Activated CD8-positive, alpha-beta T cell treated with anti-CD3 and anti-CD28 coated beads for 36 hours (primary cell): Measurements from ENCODE around the gene RPL5. TPM values are rescaled to one million over a fixed set of nuclear protein-coding genes. Genes with fewer than 3 reads are reported as not detected.

Experiments used
- ATAC-seq: fragments of 200-7000 bp; cut with Tn5 transposase; one replicate; pipeline ENCODE4 v1.10.0; 2021; ENCODE audit warnings: mild to moderate bottlenecking, moderate library complexity
- CTCF ChIA-PET: fragments of 350-600 bp; sonication (Branson Sonifier 250); formaldehyde crosslinking; loops from one replicate; lab custom pipeline; 2021; ENCODE audit warnings: antibody characterized with exemption; lab: Charles Lee
- POLR2A ChIA-PET: fragments of 350-600 bp; sonication (Branson Sonifier 250); formaldehyde crosslinking; loops from one replicate; lab custom pipeline; 2021; ENCODE audit warnings: antibody characterized with exemption; lab: Charles Lee
- DNase-seq: peaks from one replicate; pipeline ENCODE4 v3.0.0-alpha.2; 2020
- H3K27ac Mint-ChIP-seq: one replicate; pipeline ENCODE4 v1.8.0; 2021; ENCODE audit warnings: mild to moderate bottlenecking, mixed read lengths
- H3K27me3 Mint-ChIP-seq: one replicate; pipeline ENCODE4 v1.8.0; 2021; ENCODE audit warnings: mixed read lengths
- H3K36me3 Mint-ChIP-seq: one replicate; pipeline ENCODE4 v1.8.0; 2021; ENCODE audit warnings: low read depth, mixed read lengths
- H3K4me1 Mint-ChIP-seq: one replicate; pipeline ENCODE4 v1.8.0; 2021; ENCODE audit warnings: low read depth, mixed read lengths
- H3K4me3 Mint-ChIP-seq: one replicate; pipeline ENCODE4 v1.8.0; 2021; ENCODE audit warnings: mild to moderate bottlenecking, moderate library complexity, mixed read lengths
- H3K9me3 Mint-ChIP-seq: one replicate; pipeline ENCODE4 v1.8.0; 2021; ENCODE audit warnings: mixed read lengths
- intact Hi-C: fragments of 100-400 bp; cut with micrococcal nuclease; formaldehyde crosslinking; loops from one replicate; pipeline ENCODE4 v1.10.0; 2022
- total RNA-seq, 2 experiments: library from RNA; stranded (reverse); gene quantifications; one replicate each; pipeline ENCODE4 v1.2.3, GENCODE V29; 2021
- TF ChIP-seq, protein P1 (sequence below): fragments of 200-600 bp; IDR thresholded peaks from one replicate; pipeline ENCODE4 v1.8.0; 2022; ENCODE audit warnings: antibody characterized with exemption, mild to moderate bottlenecking

The RPL5 gene
- total RNA-seq, 2 experiments from 2014 or later, result 1,782 to 1,792 TPM

DNA sequence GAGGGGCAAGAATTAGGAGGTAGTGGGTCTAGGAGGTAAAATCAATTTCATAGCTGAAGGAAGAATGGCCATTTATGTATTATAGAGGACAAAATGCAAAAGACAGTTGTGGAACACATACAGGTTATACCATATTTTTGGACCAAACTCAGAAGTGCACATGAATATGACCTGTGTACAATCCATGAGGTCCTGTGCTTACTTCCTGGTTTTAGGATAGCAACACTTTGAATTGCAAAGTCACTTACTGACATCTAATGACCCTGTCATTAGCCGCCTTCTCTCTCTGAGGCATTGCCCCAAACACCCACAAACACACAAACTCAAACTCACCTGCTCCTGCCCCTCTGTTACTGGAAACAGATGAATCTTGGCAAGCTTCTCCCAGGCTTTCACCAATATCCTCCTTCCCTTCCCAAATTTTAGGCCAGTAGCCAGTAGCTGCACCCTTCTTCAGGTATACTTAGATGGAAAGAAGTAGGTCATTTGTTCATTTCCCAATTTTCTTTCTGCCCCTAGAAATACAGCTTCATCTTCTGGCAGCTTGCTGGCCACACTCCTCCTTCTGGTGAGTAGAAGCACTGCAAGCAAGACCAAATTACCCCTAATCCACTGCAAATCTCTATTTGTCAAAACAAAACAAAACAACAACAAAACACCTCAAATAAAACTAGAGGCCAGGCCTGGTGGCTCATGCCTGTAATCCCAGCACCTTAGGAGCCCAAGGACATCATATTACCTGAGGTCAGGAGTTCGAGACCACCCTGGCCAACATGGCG is 13.7 kb upstream of the RPL5 start:
- ChIA-PET POLR2A (no interaction called here), CTCF (interaction anchor here (0.6 to 3.4 kb wide), 28 partner anchors 13 to 934 kb away, joined by 3 to 47 read pairs (median 5); partner anchors contain the start of gene RPL5)
- Mint-ChIP-seq H3K9me3 (no peaks in the 10 kb centered on the region), H3K4me3 (no peak overlapping the region), H3K36me3 (no peaks in the 10 kb centered on the region), H3K4me1 (peaks cover 2% of the 10 kb centered on the region), H3K27me3 (peaks cover 10% of the 10 kb centered on the region), H3K27ac (no peak overlapping the region)
- intact Hi-C loops, result loop anchor here (5.0 kb wide), 1 partner anchor 71 kb away; no protein-coding TSS in a partner anchor
- TF ChIP-seq, protein P1, sequence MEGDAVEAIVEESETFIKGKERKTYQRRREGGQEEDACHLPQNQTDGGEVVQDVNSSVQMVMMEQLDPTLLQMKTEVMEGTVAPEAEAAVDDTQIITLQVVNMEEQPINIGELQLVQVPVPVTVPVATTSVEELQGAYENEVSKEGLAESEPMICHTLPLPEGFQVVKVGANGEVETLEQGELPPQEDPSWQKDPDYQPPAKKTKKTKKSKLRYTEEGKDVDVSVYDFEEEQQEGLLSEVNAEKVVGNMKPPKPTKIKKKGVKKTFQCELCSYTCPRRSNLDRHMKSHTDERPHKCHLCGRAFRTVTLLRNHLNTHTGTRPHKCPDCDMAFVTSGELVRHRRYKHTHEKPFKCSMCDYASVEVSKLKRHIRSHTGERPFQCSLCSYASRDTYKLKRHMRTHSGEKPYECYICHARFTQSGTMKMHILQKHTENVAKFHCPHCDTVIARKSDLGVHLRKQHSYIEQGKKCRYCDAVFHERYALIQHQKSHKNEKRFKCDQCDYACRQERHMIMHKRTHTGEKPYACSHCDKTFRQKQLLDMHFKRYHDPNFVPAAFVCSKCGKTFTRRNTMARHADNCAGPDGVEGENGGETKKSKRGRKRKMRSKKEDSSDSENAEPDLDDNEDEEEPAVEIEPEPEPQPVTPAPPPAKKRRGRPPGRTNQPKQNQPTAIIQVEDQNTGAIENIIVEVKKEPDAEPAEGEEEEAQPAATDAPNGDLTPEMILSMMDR, result peak; percentile 72
- DNase-seq (peak; percentile 30), ATAC-seq (peak; percentile 69)

DNA sequence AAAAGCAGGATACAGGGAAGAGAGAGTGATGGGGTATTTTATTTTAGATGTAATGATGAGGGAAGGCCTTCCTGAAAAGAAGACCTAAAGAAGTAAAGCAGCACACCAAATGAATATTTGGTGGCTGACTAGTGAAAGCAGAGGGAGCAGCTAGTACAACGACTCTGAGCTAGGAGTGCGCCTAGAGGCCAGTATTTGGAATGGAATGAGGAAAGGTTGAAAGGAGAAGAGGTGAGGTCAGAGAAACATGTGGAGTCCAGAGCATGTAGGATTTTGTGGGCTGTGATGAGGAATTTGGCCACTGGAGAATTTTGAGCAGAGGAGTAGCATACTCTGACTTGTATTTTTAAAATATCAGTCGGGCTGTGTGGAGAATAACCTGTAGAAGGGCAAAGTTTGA is 11.8 kb upstream of the RPL5 start:
- Mint-ChIP-seq H3K9me3 (no peaks in the 10 kb centered on the region), H3K27me3 (peaks cover 10% of the 10 kb centered on the region), H3K36me3 (no peaks in the 10 kb centered on the region), H3K4me3 (no peak overlapping the region), H3K4me1 (peaks cover 2% of the 10 kb centered on the region), H3K27ac (no peak overlapping the region)
- ChIA-PET CTCF (no interaction called here), POLR2A (no interaction called here)
- no peak for ATAC-seq
- intact Hi-C loops, result loop anchor here (2.0 kb wide), 1 partner anchor 65 kb away; no protein-coding TSS in a partner anchor
- DNase-seq, result no peak
- TF ChIP-seq, protein P1, result no peak

DNA sequence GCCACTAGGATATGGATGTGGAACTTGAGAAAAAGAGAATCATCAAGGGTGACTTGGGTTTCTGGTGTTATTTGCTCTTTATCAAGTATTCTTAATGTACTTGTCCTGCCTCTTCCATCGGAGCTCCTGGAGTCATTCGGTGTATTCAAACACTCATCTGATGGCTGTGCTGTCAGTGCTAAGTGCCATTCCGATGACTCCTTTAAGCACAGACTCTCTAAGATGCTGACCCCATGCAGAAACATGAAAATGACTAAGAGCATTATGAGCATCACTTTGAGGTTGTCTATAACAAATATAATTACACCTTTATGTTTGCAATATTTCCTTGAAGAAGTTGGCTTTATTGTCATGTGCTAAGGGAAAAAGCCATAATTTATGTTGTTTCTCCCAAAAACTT is 11.3 kb upstream of the RPL5 start:
- Mint-ChIP-seq H3K4me3 (no peak overlapping the region), H3K27ac (no peak overlapping the region)
- POLR2A ChIA-PET, result no interaction called here

DNA sequence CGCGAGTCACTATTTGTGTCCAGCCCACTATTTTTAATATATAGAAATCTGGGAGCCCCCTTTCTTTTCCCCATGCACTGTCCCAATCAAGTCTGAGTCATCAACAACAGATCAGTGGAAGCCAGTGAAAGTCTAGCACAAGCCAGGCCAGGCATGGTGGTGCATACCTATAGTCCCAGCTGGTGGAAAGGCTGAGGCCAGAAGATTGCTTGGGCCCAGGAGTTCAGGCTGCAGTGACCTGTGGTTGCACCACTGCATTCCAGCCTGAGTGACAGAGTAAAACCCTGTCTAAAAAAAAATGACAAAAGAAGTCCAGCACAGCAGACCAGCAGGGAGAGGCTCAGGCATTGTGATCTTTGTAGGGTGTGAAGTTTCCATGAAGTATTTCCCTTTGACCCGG is 9.0 kb upstream of the RPL5 start:
- Mint-ChIP-seq H3K4me1 (peaks cover 2% of the 10 kb centered on the region), H3K4me3 (no peak overlapping the region), H3K27me3 (peaks cover 5% of the 10 kb centered on the region), H3K9me3 (no peaks in the 10 kb centered on the region), H3K36me3 (no peaks in the 10 kb centered on the region), H3K27ac (no peak overlapping the region)
- DNase-seq (no peak), ATAC-seq (no peak)
- CTCF ChIA-PET, result no interaction called here
- intact Hi-C loops, result no loop called here
- POLR2A ChIA-PET, result interaction anchor here (0.5 kb wide), 1 partner anchor 17 kb away, joined by 3 read pairs; no protein-coding TSS in a partner anchor
- TF ChIP-seq, protein P1, result no peak

More for the DNA sequence above, 11.3 kb upstream of the RPL5 start:
- intact Hi-C loops, result loop anchor here (2.0 kb wide), 1 partner anchor 66 kb away; no protein-coding TSS in a partner anchor
- Mint-ChIP-seq H3K27me3 (peaks cover 10% of the 10 kb centered on the region), H3K4me1 (peaks cover 2% of the 10 kb centered on the region), H3K36me3 (no peaks in the 10 kb centered on the region), H3K9me3 (no peaks in the 10 kb centered on the region)
- DNase-seq (no peak), ATAC-seq (no peak)
- CTCF ChIA-PET, result no interaction called here
- TF ChIP-seq, protein P1, result no peak

DNA sequence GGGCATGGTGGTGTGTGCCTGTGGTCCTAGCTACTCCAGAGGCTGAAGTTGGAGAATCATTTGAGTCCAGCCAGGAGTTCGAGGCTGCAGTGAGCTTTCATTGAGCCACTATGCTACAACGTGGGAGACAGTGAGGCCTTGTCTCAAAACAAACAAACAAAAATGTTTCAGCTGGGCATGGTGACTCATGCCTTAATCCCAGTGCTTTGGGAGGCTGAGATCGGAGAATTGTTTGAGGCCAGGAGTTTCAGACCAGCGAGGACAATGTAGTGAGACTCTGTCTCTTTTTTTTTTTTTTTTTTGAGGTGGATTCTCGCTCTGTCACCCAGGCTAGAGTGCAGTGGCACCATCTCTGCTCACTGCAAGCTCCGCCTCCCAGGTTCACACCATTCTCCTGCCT is 5.0 kb upstream of the RPL5 start:
- TF ChIP-seq, protein P1, result no peak
- H3K4me3 Mint-ChIP-seq, result no peak overlapping the region
- no peak overlapping the region for H3K27ac Mint-ChIP-seq
- DNase-seq (no peak), ATAC-seq (no peak)
- peaks cover under 1% of the 10 kb centered on the region for H3K36me3 Mint-ChIP-seq
- no peaks in the 10 kb centered on the region for H3K27me3 Mint-ChIP-seq
- H3K9me3 Mint-ChIP-seq, result no peaks in the 10 kb centered on the region
- H3K4me1 Mint-ChIP-seq, result peaks cover 2% of the 10 kb centered on the region
- CTCF ChIA-PET, result interaction anchor here (1.7 kb wide), 1 partner anchor 35 kb away, joined by 3 read pairs; no protein-coding TSS in a partner anchor
- POLR2A ChIA-PET, result no interaction called here
- intact Hi-C loops, result no loop called here
